Lung (tissue), 12 donors: Measurements from ENCODE around the gene CLIC5. TPM values are rescaled to one million over a fixed set of nuclear protein-coding genes. Genes with fewer than 3 reads are reported as not detected.

Experiments
- ATAC-seq: fragments of 200-7000 bp; cut with Tn5 transposase; one replicate; pipeline ENCODE4 v1.9.1; 2020; ENCODE audit warnings: moderate number of reproducible peaks; ENCODE audit not compliant: insufficient read depth, low FRiP score
- DNase-seq, 3 donors: peaks; one replicate each; pipeline ENCODE4 v3.0.0-alpha.2; 2013 to 2017
- H3K27ac ChIP-seq, 2 donors: one replicate each; pipeline ENCODE4 v1.5.1; 2013; ENCODE audit warnings: mild to moderate bottlenecking in 2 of 2, moderate library complexity in 2 of 2, control low read depth in 1 of 2, inconsistent platforms in 1 of 2, low read depth in 1 of 2, low read length in 1 of 2
- H3K27me3 ChIP-seq, 3 donors: one replicate each; pipeline ENCODE4 v1.5.1; 2013; ENCODE audit warnings: low read length in 2 of 3; ENCODE audit not compliant: control insufficient read depth in 3 of 3, insufficient read depth in 3 of 3
- H3K36me3 ChIP-seq, 4 donors: one replicate each; pipeline ENCODE4 v1.5.1; 2013; ENCODE audit warnings: low read length in 4 of 4, mild to moderate bottlenecking in 1 of 4, moderate library complexity in 1 of 4; ENCODE audit not compliant: control insufficient read depth in 4 of 4, insufficient read depth in 4 of 4
- H3K4me1 ChIP-seq, 5 donors: one replicate each; pipeline ENCODE4 v1.5.1; 2013; ENCODE audit warnings: low read length in 5 of 5, mild to moderate bottlenecking in 2 of 5, moderate library complexity in 1 of 5; ENCODE audit not compliant: control insufficient read depth in 5 of 5, insufficient read depth in 5 of 5
- H3K4me3 ChIP-seq: one replicate; pipeline ENCODE4 v1.5.1; 2013; ENCODE audit warnings: mild to moderate bottlenecking, control low read depth, moderate library complexity
- H3K9ac ChIP-seq, 2 donors: one replicate each; pipeline ENCODE4 v1.5.1; 2013; ENCODE audit warnings: low read length in 2 of 2, control low read depth in 1 of 2; ENCODE audit not compliant: insufficient read depth in 1 of 2
- H3K9me3 ChIP-seq, 4 donors: one replicate each; pipeline ENCODE4 v1.5.1; 2013; ENCODE audit warnings: low read length in 3 of 4, mild to moderate bottlenecking in 1 of 4, moderate library complexity in 1 of 4; ENCODE audit not compliant: control insufficient read depth in 4 of 4, insufficient read depth in 3 of 4
- WGBS, 2 donors: extraction: QIAGEN DNeasy Blood & Tissue Kit; methylation state at CpG; one replicate each; pipeline ENCODE4 v1.1.7; 2013; 5-methylcytosine and 5-hydroxymethylcytosine counted together
- polyA plus RNA-seq, 2 donors: library from polyadenylated mRNA; stranded (reverse); fragments of 200-250 nt; gene quantifications; one replicate each; pipeline ENCODE4 v1.2.1, GENCODE V29; 2013
- total RNA-seq, 2 donors: library from RNA; depleted of rRNA in 1 of 2; stranded (reverse); fragments of >200 nt in 1 of 2; gene quantifications; one replicate each; pipeline ENCODE4 v1.2.1, GENCODE V29; 2014 to 2021
- TF ChIP-seq, protein P1 (sequence below): IDR thresholded peaks from 2 replicates; pipeline ENCODE4 v1.5.1; 2012; ENCODE audit warnings: mild to moderate bottlenecking; ENCODE audit errors: control extremely low read depth, extremely low read depth
- donor health status: control.
- donor health status: control.
- donor health status: Bipolar disorder and iron deficiency.
- donor health status: healthy.
- donor health status: DM: yes; HTN: yes; CAD: no.

Gene CLIC5
- total and polyA plus RNA-seq, 4 donors: 14.8 to 92.3 (median 40.7) TPM

DNA sequence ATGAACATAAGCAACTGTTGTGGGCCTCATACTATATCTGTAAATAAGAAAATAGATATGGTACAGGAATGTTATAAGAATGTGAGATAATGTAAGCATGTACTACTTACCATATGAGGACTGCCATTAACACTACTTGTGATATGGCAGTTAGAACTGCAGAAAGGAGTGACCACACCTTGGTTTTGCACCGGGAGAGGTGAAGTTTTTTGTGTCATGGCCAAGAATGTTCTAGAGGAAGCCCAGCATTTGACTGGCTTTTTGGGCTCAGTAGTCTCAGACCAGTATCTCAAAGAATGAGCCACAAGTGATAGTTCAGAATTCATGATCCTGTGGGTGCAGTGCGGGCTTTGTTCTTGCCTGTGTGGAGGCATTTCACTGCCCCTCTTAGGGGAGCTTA lies 123.5 kb downstream of the CLIC5 start:
- Histone ChIP-seq H3K27ac (no peak overlapping the region), H3K36me3 (no peaks in the 10 kb centered on the region), H3K4me3 (no peak overlapping the region), H3K9ac (no peak overlapping the region), H3K4me1 (peaks cover 0 to 5% (median 0%) of the 10 kb centered on the region in 5 donors), H3K27me3 (no peaks in the 10 kb centered on the region), H3K9me3 (no peaks in the 10 kb centered on the region)
- ATAC-seq (no peak), DNase-seq (no peak)
- 78 to 92% methylated on average over 2 of the region's 2 CpGs for WGBS, 2 donors
- TF ChIP-seq, protein P1, sequence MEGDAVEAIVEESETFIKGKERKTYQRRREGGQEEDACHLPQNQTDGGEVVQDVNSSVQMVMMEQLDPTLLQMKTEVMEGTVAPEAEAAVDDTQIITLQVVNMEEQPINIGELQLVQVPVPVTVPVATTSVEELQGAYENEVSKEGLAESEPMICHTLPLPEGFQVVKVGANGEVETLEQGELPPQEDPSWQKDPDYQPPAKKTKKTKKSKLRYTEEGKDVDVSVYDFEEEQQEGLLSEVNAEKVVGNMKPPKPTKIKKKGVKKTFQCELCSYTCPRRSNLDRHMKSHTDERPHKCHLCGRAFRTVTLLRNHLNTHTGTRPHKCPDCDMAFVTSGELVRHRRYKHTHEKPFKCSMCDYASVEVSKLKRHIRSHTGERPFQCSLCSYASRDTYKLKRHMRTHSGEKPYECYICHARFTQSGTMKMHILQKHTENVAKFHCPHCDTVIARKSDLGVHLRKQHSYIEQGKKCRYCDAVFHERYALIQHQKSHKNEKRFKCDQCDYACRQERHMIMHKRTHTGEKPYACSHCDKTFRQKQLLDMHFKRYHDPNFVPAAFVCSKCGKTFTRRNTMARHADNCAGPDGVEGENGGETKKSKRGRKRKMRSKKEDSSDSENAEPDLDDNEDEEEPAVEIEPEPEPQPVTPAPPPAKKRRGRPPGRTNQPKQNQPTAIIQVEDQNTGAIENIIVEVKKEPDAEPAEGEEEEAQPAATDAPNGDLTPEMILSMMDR: no peak

DNA sequence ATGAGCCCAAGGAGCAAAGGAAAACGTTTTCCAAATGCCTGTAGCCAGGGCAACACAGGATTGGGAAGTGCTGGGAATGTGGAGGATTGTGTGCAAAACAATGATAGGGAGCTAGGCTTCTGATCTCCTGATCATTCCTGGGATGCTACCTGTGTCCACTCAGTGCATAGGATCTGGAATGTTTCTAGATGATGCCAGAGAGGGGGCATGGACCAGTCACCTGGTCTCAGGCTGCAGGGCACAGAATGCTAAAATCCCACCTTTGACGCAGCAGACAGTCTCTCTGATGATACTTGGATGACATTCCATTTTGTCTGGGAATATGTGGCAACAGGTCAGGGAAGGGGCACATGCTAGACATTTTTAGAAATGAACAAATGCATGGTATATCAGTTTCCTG lies 128.9 kb downstream of the CLIC5 start:
- H3K27me3 ChIP-seq: peaks cover 0 to 5% (median 0%) of the 10 kb centered on the region in 3 donors
- H3K9me3 ChIP-seq: no peaks in the 10 kb centered on the region
- peak; percentile 19 for ATAC-seq
- no peaks in the 10 kb centered on the region for H3K36me3 ChIP-seq
- H3K9ac ChIP-seq: no peak overlapping the region
- DNase-seq: no peak
- H3K4me1 ChIP-seq: peaks cover 0 to 4% (median 1%) of the 10 kb centered on the region in 5 donors
- TF ChIP-seq, protein P1: no peak
- H3K4me3 ChIP-seq: no peak overlapping the region
- WGBS, 2 donors: 56 to 68% methylated on average over 2 of the region's 2 CpGs
- H3K27ac ChIP-seq: no peak overlapping the region

DNA sequence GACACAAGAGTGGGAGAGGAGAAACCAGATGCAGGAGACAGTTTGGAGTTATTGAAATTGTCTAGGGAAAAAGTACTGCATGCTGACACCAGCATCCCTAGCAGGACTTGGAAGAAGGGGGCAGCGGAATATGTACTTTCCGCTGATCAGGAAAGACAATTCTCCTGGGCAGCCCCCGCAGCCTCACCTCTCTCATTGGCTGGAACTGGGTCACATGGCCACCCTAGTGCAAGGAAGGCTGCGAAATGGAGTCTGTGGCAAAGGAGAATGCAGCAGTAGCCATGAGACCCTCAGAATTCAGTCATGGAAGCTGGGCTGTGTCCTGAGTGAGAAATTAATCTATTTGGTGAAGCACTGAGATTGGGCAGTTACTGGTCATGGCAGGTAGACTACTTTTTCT lies 131.3 kb downstream of the CLIC5 start:
- Histone ChIP-seq H3K4me1 (peaks cover 4 to 28% (median 12%) of the 10 kb centered on the region in 5 donors), H3K36me3 (no peaks in the 10 kb centered on the region), H3K4me3 (no peak overlapping the region), H3K27me3 (peaks cover 0 to 5% (median 0%) of the 10 kb centered on the region in 3 donors), H3K9me3 (no peaks in the 10 kb centered on the region), H3K27ac (no peak overlapping the region), H3K9ac (no peak overlapping the region)
- TF ChIP-seq, protein P1: no peak
- WGBS, 2 donors: 71 to 74% methylated on average over 4 of the region's 4 CpGs
- no peak for DNase-seq
- no peak for ATAC-seq

DNA sequence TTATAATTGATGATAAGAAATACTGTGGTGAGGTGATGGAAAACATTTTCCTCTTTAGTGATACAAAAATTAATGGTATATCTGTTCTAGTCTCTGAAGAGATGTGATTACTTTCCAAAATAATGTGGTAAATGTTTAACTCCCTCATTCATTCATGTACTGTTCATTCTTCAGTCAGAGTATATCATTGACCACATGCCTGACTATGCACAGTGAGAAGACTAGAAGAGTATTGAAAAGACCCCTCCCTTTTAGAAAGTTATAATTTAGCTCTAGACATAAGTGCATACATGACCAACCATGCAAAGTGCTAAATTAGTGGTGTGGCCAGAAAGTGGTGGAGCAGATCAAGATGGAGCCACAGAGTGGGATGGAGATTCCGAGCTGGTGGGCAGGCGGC lies 133.0 kb downstream of the CLIC5 start:
- peaks cover 4 to 33% (median 12%) of the 10 kb centered on the region in 5 donors for H3K4me1 ChIP-seq
- H3K9me3 ChIP-seq: no peaks in the 10 kb centered on the region
- no peak for DNase-seq
- no peak overlapping the region for H3K9ac ChIP-seq
- WGBS, 2 donors: 96 to 100% methylated on average over 2 of the region's 2 CpGs
- ATAC-seq: no peak
- no peak overlapping the region for H3K27ac ChIP-seq
- no peaks in the 10 kb centered on the region for H3K36me3 ChIP-seq
- peaks cover 0 to 5% (median 0%) of the 10 kb centered on the region in 3 donors for H3K27me3 ChIP-seq
- TF ChIP-seq, protein P1: no peak
- no peak overlapping the region for H3K4me3 ChIP-seq
